HepG2 (cell line): Measurements from ENCODE around the gene KIAA1958.

Experiments used
- EED ChIP-seq: sonication (generic); formaldehyde crosslinking; IDR thresholded peaks from 2 replicates; pipeline ENCODE4 v1.5.0; 2020; ENCODE audit warnings: mild to moderate bottlenecking, missing genetic modification reagents
- KAT2B ChIP-seq: fragments of 150-350 bp; IDR thresholded peaks from 2 replicates; pipeline ENCODE4 v1.6.1; 2014; ENCODE audit warnings: low read depth, low read length, borderline replicate concordance
- MXD4 ChIP-seq: IDR thresholded peaks from 2 replicates; pipeline ENCODE4 v1.6.1; 2016; ENCODE audit warnings: mild to moderate bottlenecking, missing biosample characterization, missing genetic modification reagents
- PAX8 ChIP-seq: sonication (generic); formaldehyde crosslinking; IDR thresholded peaks from 2 replicates; pipeline ENCODE4 v1.8.0; 2022; ENCODE audit warnings: mild to moderate bottlenecking, missing genetic modification reagents, borderline replicate concordance
- YY1 ChIP-seq: IDR thresholded peaks from 2 replicates; pipeline ENCODE4 v1.6.1; 2011; ENCODE audit warnings: low read length, low read depth, moderate library complexity, mild to moderate bottlenecking; ENCODE audit not compliant: insufficient read depth, insufficient replicate concordance
- TF ChIP-seq, protein P1 (sequence below): sonication (generic); formaldehyde crosslinking; IDR thresholded peaks from 2 replicates; pipeline ENCODE4 v1.5.0; 2020; ENCODE audit warnings: mild to moderate bottlenecking, missing genetic modification reagents, moderate library complexity

DNA sequence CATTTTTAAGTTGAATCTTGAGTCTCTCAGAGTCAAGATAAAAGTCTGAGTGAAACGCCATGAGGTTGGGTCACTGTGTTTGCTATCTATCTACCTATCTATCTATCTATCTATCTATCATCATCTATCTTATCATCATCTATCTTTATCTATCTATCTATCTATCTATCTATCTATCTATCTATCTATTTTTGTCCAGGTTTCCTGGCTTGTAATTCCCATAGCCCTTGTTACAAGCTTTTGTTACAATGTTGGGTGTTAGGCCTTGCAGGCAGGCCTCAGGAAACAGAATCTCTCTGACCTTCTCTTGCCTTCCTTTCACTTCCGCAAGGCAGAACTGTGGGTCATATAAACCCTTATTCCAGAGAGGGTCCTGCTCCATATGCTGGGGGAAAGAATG is 12.6 kb upstream of the KIAA1958 start:
- TF ChIP-seq MXD4 (CRISPR knock-in tag) = no peak
- no peak for TF ChIP-seq KAT2B
- TF ChIP-seq, protein P1, sequence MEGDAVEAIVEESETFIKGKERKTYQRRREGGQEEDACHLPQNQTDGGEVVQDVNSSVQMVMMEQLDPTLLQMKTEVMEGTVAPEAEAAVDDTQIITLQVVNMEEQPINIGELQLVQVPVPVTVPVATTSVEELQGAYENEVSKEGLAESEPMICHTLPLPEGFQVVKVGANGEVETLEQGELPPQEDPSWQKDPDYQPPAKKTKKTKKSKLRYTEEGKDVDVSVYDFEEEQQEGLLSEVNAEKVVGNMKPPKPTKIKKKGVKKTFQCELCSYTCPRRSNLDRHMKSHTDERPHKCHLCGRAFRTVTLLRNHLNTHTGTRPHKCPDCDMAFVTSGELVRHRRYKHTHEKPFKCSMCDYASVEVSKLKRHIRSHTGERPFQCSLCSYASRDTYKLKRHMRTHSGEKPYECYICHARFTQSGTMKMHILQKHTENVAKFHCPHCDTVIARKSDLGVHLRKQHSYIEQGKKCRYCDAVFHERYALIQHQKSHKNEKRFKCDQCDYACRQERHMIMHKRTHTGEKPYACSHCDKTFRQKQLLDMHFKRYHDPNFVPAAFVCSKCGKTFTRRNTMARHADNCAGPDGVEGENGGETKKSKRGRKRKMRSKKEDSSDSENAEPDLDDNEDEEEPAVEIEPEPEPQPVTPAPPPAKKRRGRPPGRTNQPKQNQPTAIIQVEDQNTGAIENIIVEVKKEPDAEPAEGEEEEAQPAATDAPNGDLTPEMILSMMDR (CRISPR knock-in tag) = no peak
- TF ChIP-seq EED (CRISPR knock-in tag) = no peak
- TF ChIP-seq YY1 = no peak
- no peak for TF ChIP-seq PAX8 (CRISPR knock-in tag)
